WTC11 (cell line): ENCODE results near the gene CEACAM18. TPM values are rescaled to one million over a fixed set of nuclear protein-coding genes. Genes with fewer than 3 reads are reported as not detected.

Experiments
- ATAC-seq: fragments of 200-7000 bp; cut with Tn5 transposase; 2 replicates; pipeline ENCODE4 v1.10.0; 2021; ENCODE audit warnings: mild to moderate bottlenecking, moderate library complexity
- CTCF ChIA-PET: fragments of 300-600 bp; sonication (Branson Sonifier 250); formaldehyde crosslinking; loops from one replicate; lab custom pipeline; 2021; ENCODE audit warnings: antibody characterized with exemption; lab: Charles Lee
- POLR2A ChIA-PET: fragments of 350-600 bp; sonication (Branson Sonifier 250); formaldehyde crosslinking; loops from one replicate; lab custom pipeline; 2021; ENCODE audit warnings: antibody characterized with exemption; lab: Charles Lee
- DNase-seq: peaks from one replicate; pipeline ENCODE4 v3.0.0; 2021; ENCODE audit warnings: low spot score
- H3K27ac Mint-ChIP-seq: 2 replicates; pipeline ENCODE4 v1.8.0; 2021; ENCODE audit warnings: mixed read lengths
- H3K27me3 Mint-ChIP-seq: 2 replicates; pipeline ENCODE4 v1.8.0; 2021; ENCODE audit warnings: low read depth, mild to moderate bottlenecking, moderate library complexity, mixed read lengths
- H3K36me3 Mint-ChIP-seq: 2 replicates; pipeline ENCODE4 v1.8.0; 2021; ENCODE audit warnings: mixed read lengths
- H3K4me1 Mint-ChIP-seq: 2 replicates; pipeline ENCODE4 v1.8.0; 2022; ENCODE audit warnings: mixed read lengths
- H3K4me3 Mint-ChIP-seq: 2 replicates; pipeline ENCODE4 v1.8.0; 2021; ENCODE audit warnings: mild to moderate bottlenecking, moderate library complexity, mixed read lengths
- H3K9me3 Mint-ChIP-seq: 2 replicates; pipeline ENCODE4 v1.8.0; 2021; ENCODE audit warnings: mixed read lengths
- ATF6 ChIP-seq: sonication (generic); formaldehyde crosslinking; IDR thresholded peaks from 2 replicates; pipeline ENCODE4 v1.8.1; 2023; ENCODE audit warnings: mild to moderate bottlenecking, missing genetic modification reagents
- CREB1 ChIP-seq: sonication (generic); formaldehyde crosslinking; IDR thresholded peaks from 2 replicates; pipeline ENCODE4 v1.8.0; 2023; ENCODE audit warnings: mild to moderate bottlenecking, missing genetic modification reagents
- FOXP1 ChIP-seq: sonication (generic); formaldehyde crosslinking; IDR thresholded peaks from 2 replicates; pipeline ENCODE4 v1.8.0; 2022; ENCODE audit warnings: missing genetic modification reagents, mild to moderate bottlenecking, moderate library complexity, borderline replicate concordance
- GABPB1 ChIP-seq: sonication (generic); formaldehyde crosslinking; IDR thresholded peaks from 2 replicates; pipeline ENCODE4 v1.8.1; 2023; ENCODE audit warnings: mild to moderate bottlenecking, missing genetic modification reagents
- IRF2 ChIP-seq: sonication (generic); formaldehyde crosslinking; IDR thresholded peaks from 2 replicates; pipeline ENCODE4 v1.8.0; 2022; ENCODE audit warnings: low read depth, missing genetic modification reagents, borderline replicate concordance
- NFYB ChIP-seq: sonication (generic); formaldehyde crosslinking; conservative IDR thresholded peaks from 2 replicates; pipeline ENCODE4 v1.8.0; 2022; ENCODE audit warnings: low read depth, missing genetic modification reagents
- NR1H2 ChIP-seq: sonication (generic); formaldehyde crosslinking; IDR thresholded peaks from 2 replicates; pipeline ENCODE4 v1.9.0; 2021; ENCODE audit warnings: mild to moderate bottlenecking, moderate library complexity, missing genetic modification reagents
- RELA ChIP-seq: sonication (generic); formaldehyde crosslinking; IDR thresholded peaks from 2 replicates; pipeline ENCODE4 v1.8.1; 2022; ENCODE audit warnings: missing genetic modification reagents, mild to moderate bottlenecking, borderline replicate concordance
- SOX15 ChIP-seq: fragments of 250-450 bp; sonication (Bioruptor Pico); IDR thresholded peaks from 2 replicates; pipeline ENCODE4 v1.9.0; 2021; ENCODE audit warnings: mild to moderate bottlenecking
- TCF7 ChIP-seq: sonication (generic); formaldehyde crosslinking; IDR thresholded peaks from 2 replicates; pipeline ENCODE4 v1.8.0; 2022; ENCODE audit warnings: mild to moderate bottlenecking, low read depth, missing genetic modification reagents, moderate library complexity
- ZBTB21 ChIP-seq: sonication (generic); formaldehyde crosslinking; IDR thresholded peaks from 2 replicates; pipeline ENCODE4 v1.8.1; 2023; ENCODE audit warnings: mild to moderate bottlenecking, missing genetic modification reagents, borderline replicate concordance
- ZNF219 ChIP-seq: sonication (generic); formaldehyde crosslinking; IDR thresholded peaks from 2 replicates; pipeline ENCODE4 v1.8.0; 2023; ENCODE audit warnings: missing genetic modification reagents, mild to moderate bottlenecking, borderline replicate concordance
- ZNF232 ChIP-seq: sonication (generic); formaldehyde crosslinking; IDR thresholded peaks from 2 replicates; pipeline ENCODE4 v1.8.0; 2022; ENCODE audit warnings: mild to moderate bottlenecking, missing genetic modification reagents
- ZNF416 ChIP-seq: fragments of 250-450 bp; sonication (Bioruptor Pico); IDR thresholded peaks from 2 replicates; pipeline ENCODE4 v1.9.0; 2021; ENCODE audit warnings: mild to moderate bottlenecking, inconsistent platforms
- ZNF532 ChIP-seq: fragments of 250-450 bp; sonication (Bioruptor Pico); IDR thresholded peaks from 2 replicates; pipeline ENCODE4 v1.9.0; 2021; ENCODE audit warnings: mild to moderate bottlenecking, borderline replicate concordance
- total RNA-seq: library from RNA; stranded (reverse); gene quantifications from 3 replicates; pipeline ENCODE4 v1.2.3, GENCODE V29; 2021
- TF ChIP-seq, protein P1 (sequence below): fragments of 250-450 bp; sonication (Bioruptor Pico); conservative IDR thresholded peaks from 2 replicates; pipeline ENCODE4 v1.9.0; 2021; ENCODE audit warnings: mild to moderate bottlenecking
- TF ChIP-seq, protein P2 (sequence below): sonication (generic); formaldehyde crosslinking; IDR thresholded peaks from 2 replicates; pipeline ENCODE4 v1.8.0; 2022; ENCODE audit warnings: mild to moderate bottlenecking, missing genetic modification reagents
- TF ChIP-seq, protein P3 (sequence below): sonication (generic); formaldehyde crosslinking; IDR thresholded peaks from 2 replicates; pipeline ENCODE4 v1.8.1; 2023; ENCODE audit warnings: mild to moderate bottlenecking, moderate library complexity, missing genetic modification reagents
- TF ChIP-seq, protein P4 (sequence below): fragments of 250-450 bp; sonication (Bioruptor Pico); IDR thresholded peaks from 2 replicates; pipeline ENCODE4 v1.9.0; 2021; ENCODE audit warnings: moderate library complexity, mild to moderate bottlenecking, inconsistent platforms, borderline replicate concordance
- TF ChIP-seq, protein P5 (sequence below): sonication (generic); formaldehyde crosslinking; IDR thresholded peaks from 2 replicates; pipeline ENCODE4 v1.8.0; 2022; ENCODE audit warnings: mild to moderate bottlenecking, missing genetic modification reagents

Gene CEACAM18
- total RNA-seq, 1 experiment from 2014 or later, result not detected

GRCh38 chr19:51485960-51486660 is 7.8 kb downstream of the CEACAM18 start:
- Mint-ChIP-seq H3K27ac (no peak overlapping the region), H3K36me3 (no peaks in the 10 kb centered on the region), H3K4me3 (no peak overlapping the region), H3K27me3 (peaks cover 38% of the 10 kb centered on the region), H3K4me1 (peaks cover 2% of the 10 kb centered on the region), H3K9me3 (peaks cover 20% of the 10 kb centered on the region)
- ChIA-PET POLR2A (no interaction called here), CTCF (interaction anchor here (0.5 to 1.1 kb wide), 2 partner anchors 171 to 732 kb away, joined by 3 read pairs; no protein-coding TSS in a partner anchor)
- ATAC-seq (no peak), DNase-seq (no peak)
- TF ChIP-seq, protein P1, sequence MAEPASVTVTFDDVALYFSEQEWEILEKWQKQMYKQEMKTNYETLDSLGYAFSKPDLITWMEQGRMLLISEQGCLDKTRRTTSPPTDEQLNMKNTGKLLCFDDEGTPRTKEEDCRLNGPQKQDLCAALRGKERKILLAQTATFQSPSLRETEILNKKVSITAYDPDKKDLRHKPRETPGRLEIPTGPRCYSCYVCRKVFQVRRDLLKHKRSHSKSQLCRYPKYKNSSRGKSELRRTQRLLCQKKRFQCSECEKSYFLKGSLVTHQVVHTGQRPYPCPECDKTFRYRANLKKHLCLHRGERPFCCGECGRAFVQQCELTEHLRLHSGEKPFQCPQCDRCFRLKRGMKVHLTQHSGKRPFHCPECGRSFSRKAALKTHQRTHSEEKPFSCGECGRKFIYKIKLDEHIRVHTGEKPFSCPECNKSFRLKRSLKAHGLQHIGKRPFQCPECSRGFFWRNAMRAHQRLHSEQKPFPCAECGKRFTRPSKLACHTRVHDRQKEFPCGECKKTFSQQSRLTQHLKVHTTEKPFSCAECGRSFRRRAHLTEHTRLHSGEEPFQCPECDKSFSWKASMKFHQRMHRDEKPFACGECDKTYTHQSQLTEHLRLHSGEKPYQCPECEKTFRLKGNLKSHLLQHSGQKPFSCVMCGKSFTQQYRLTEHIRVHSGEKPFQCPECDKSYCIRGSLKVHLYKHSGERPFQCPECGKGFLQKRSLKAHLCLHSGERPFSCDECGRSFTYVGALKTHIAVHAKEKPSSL (CRISPR knock-in tag), result no peak
- TF ChIP-seq, protein P2, sequence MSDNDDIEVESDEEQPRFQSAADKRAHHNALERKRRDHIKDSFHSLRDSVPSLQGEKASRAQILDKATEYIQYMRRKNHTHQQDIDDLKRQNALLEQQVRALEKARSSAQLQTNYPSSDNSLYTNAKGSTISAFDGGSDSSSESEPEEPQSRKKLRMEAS, result no peak
- TF ChIP-seq ATF6 (CRISPR knock-in tag), result no peak
- TF ChIP-seq, protein P3, sequence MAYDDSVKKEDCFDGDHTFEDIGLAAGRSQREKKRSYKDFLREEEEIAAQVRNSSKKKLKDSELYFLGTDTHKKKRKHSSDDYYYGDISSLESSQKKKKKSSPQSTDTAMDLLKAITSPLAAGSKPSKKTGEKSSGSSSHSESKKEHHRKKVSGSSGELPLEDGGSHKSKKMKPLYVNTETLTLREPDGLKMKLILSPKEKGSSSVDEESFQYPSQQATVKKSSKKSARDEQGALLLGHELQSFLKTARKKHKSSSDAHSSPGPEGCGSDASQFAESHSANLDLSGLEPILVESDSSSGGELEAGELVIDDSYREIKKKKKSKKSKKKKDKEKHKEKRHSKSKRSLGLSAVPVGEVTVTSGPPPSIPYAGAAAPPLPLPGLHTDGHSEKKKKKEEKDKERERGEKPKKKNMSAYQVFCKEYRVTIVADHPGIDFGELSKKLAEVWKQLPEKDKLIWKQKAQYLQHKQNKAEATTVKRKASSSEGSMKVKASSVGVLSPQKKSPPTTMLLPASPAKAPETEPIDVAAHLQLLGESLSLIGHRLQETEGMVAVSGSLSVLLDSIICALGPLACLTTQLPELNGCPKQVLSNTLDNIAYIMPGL (CRISPR knock-in tag), result no peak

GRCh38 chr19:51488491-51488890 is 10.2 kb downstream of the CEACAM18 start:
- peaks cover 22% of the 10 kb centered on the region for H3K9me3 Mint-ChIP-seq
- peaks cover 55% of the 10 kb centered on the region for H3K27me3 Mint-ChIP-seq
- CTCF ChIA-PET, result interaction anchor here (0.5 kb wide), 1 partner anchor 48 kb away, joined by 3 read pairs; no protein-coding TSS in a partner anchor

GRCh38 chr19:51489113-51489512 is 10.8 kb downstream of the CEACAM18 start:
- Mint-ChIP-seq H3K9me3 (peaks cover 28% of the 10 kb centered on the region), H3K27ac (no peak overlapping the region), H3K36me3 (no peaks in the 10 kb centered on the region), H3K4me3 (no peak overlapping the region), H3K27me3 (peaks cover 58% of the 10 kb centered on the region), H3K4me1 (peaks cover 7% of the 10 kb centered on the region)
- ATAC-seq, result no peak
- ChIA-PET CTCF (no interaction called here), POLR2A (no interaction called here)
- no peak for DNase-seq
- TF ChIP-seq ZBTB21 (CRISPR knock-in tag), result no peak
- TF ChIP-seq NR1H2 (CRISPR knock-in tag), result no peak
- no peak for TF ChIP-seq ZNF532 (CRISPR knock-in tag)
- TF ChIP-seq CREB1 (CRISPR knock-in tag), result no peak
- TF ChIP-seq FOXP1 (CRISPR knock-in tag), result no peak
- TF ChIP-seq SOX15, result no peak
- TF ChIP-seq ZNF232 (CRISPR knock-in tag), result no peak
- TF ChIP-seq, protein P4, sequence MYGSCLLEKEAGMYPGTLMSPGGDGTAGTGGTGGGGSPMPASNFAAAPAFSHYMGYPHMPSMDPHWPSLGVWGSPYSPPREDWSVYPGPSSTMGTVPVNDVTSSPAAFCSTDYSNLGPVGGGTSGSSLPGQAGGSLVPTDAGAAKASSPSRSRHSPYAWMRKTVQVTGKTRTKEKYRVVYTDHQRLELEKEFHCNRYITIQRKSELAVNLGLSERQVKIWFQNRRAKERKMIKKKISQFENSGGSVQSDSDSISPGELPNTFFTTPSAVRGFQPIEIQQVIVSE, result no peak
- TF ChIP-seq IRF2, result no peak
- TF ChIP-seq ZNF416 (CRISPR knock-in tag), result no peak
- TF ChIP-seq TCF7, result no peak
- TF ChIP-seq, protein P5, sequence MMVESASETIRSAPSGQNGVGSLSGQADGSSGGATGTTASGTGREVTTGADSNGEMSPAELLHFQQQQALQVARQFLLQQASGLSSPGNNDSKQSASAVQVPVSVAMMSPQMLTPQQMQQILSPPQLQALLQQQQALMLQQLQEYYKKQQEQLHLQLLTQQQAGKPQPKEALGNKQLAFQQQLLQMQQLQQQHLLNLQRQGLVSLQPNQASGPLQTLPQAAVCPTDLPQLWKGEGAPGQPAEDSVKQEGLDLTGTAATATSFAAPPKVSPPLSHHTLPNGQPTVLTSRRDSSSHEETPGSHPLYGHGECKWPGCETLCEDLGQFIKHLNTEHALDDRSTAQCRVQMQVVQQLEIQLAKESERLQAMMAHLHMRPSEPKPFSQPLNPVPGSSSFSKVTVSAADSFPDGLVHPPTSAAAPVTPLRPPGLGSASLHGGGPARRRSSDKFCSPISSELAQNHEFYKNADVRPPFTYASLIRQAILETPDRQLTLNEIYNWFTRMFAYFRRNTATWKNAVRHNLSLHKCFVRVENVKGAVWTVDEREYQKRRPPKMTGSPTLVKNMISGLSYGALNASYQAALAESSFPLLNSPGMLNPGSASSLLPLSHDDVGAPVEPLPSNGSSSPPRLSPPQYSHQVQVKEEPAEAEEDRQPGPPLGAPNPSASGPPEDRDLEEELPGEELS (CRISPR knock-in tag), result no peak

More at GRCh38 chr19:51488491-51488890, 10.2 kb downstream of the CEACAM18 start:
- Mint-ChIP-seq H3K27ac (no peak overlapping the region), H3K36me3 (no peaks in the 10 kb centered on the region), H3K4me3 (no peak overlapping the region), H3K4me1 (peaks cover 7% of the 10 kb centered on the region)
- POLR2A ChIA-PET, result no interaction called here
- TF ChIP-seq NFYB (CRISPR knock-in tag) (no peak), GABPB1 (CRISPR knock-in tag) (no peak), ZNF219 (CRISPR knock-in tag) (no peak), RELA (CRISPR knock-in tag) (no peak)
- no peak for DNase-seq
- no peak for ATAC-seq
